ENCODE data around the gene HS3ST6. TPM values are rescaled to one million over a fixed set of nuclear protein-coding genes. Genes with fewer than 3 reads are reported as not detected.
A peak's percentile ranks its signal among the peaks of the same experiment; 100 is the strongest.

HS3ST6 gene
- total and polyA plus RNA-seq, 12 donors: 0.07 to 0.11 TPM; not detected in 10

DNA sequence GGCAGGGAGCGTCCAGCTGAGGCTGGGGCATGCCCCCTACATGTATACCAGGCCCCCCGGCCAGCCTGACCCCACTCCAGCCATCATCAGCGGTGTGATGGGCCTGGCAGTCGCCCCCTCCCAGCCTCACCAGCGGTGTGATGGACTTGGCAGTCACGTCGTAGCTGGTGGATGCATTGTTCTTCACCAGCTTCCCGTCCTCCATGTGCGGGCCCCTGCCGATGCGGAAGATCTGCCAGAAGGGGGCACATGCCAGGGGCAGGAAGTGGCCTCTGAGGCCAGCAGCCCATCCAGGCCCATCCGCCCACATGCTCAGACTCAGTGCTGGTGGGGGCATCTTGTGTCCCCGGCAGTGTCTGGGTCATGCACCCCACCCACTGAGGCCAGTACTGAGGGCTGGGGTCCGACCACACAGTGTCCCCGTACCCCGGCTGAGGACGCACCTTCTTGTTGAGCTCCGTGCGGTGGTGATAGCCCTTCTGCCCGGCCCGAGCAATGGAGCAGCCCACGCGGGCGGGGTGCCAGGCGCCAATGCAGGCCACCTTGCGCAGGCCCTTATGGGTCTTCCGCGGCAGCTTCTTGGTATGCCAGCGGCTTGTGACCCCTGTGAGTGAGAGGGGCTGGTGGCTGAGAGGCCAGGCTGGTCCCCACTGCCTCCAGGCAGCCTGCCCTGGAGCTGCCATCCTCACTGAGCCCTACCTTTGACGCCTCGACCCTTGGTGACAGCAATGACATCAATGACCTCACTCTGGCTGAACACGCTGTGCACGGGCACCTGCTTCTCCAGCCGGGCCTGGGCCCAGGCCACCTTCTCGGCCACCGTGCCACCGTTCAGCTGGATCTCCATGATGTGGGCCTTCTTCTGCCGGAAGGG lies 28.5 kb upstream of the HS3ST6 start:
- no peaks in the 10 kb centered on the region for H3K27me3 ChIP-seq
- intact Hi-C loops (cut with DNase I): no loop called here
- TF ChIP-seq POLR2A (IDR thresholded peaks at IDR 0.05): no peak
- TF ChIP-seq, protein P1, sequence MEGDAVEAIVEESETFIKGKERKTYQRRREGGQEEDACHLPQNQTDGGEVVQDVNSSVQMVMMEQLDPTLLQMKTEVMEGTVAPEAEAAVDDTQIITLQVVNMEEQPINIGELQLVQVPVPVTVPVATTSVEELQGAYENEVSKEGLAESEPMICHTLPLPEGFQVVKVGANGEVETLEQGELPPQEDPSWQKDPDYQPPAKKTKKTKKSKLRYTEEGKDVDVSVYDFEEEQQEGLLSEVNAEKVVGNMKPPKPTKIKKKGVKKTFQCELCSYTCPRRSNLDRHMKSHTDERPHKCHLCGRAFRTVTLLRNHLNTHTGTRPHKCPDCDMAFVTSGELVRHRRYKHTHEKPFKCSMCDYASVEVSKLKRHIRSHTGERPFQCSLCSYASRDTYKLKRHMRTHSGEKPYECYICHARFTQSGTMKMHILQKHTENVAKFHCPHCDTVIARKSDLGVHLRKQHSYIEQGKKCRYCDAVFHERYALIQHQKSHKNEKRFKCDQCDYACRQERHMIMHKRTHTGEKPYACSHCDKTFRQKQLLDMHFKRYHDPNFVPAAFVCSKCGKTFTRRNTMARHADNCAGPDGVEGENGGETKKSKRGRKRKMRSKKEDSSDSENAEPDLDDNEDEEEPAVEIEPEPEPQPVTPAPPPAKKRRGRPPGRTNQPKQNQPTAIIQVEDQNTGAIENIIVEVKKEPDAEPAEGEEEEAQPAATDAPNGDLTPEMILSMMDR (IDR thresholded peaks at IDR 0.05): no peak
- H3K4me1 ChIP-seq (replicated peaks in 1 of 2): peaks cover 7 to 10% of the 10 kb centered on the region in 2 donors
- no peaks in the 10 kb centered on the region for H3K36me3 ChIP-seq (replicated peaks in 1 of 2)
- no peak overlapping the region for H3K4me3 ChIP-seq
- 85 to 94% (median 86%) methylated on average over 6 to 38 of the region's 38 CpGs for WGBS, 4 donors
- H3K27ac ChIP-seq: no peak overlapping the region
- peak in 1 of 7 donors; percentile 20 for DNase-seq
- no peaks in the 10 kb centered on the region for H3K9me3 ChIP-seq (replicated peaks in 1 of 3)

DNA sequence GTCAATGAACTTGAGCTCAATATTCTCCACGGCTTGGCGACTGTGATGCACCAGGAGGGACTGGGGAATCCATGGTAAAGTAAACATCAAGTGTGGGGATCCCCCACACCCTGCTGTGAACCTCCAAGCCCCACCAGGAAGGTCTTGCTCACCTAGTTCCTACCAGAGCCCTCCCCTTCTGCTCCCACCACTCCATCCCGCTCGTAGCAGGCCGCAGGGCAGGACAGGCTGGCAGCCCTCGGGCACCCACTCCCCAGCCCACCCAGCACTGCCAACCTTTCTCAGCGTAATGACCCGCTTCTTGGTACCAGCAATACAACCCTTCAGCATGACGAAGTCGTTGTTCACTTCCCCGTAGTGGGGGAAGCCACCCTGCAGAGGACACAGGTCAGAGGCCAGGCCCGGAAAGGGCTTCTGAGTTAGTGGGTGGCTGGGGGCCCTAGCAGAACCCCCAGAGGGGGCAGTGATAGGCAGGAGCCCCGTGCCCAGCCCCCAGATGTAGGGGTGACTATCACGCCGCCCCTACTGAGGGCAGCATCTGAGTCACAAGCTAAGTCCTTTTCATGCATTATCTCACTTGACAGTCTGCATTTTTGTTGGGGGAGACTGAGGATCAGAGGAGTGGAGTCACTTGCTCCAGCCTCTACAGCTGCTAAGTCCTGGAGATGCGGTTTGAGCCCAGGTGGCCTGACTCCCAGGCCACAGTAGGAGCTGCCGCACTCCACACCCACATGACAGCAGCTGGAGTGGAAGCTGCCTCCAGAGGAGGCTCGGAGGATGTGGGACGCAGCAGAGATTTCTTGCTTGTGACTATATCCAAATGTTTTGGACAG lies 27.6 kb upstream of the HS3ST6 start:
- no peaks in the 10 kb centered on the region for H3K36me3 ChIP-seq (replicated peaks in 1 of 2)
- H3K27ac ChIP-seq: no peak overlapping the region
- H3K9me3 ChIP-seq (replicated peaks in 1 of 3): no peaks in the 10 kb centered on the region
- H3K27me3 ChIP-seq: no peaks in the 10 kb centered on the region
- 80 to 87% (median 85%) methylated on average over 15 to 19 of the region's 19 CpGs for WGBS, 4 donors
- peaks cover 7 to 11% of the 10 kb centered on the region in 2 donors for H3K4me1 ChIP-seq (replicated peaks in 1 of 2)
- intact Hi-C loops (cut with DNase I): no loop called here
- peak in 1 of 7 donors; percentile 18 for DNase-seq
- TF ChIP-seq, protein P1 (IDR thresholded peaks at IDR 0.05): no peak
- TF ChIP-seq POLR2A (IDR thresholded peaks at IDR 0.05): no peak
- H3K4me3 ChIP-seq: no peak overlapping the region

DNA sequence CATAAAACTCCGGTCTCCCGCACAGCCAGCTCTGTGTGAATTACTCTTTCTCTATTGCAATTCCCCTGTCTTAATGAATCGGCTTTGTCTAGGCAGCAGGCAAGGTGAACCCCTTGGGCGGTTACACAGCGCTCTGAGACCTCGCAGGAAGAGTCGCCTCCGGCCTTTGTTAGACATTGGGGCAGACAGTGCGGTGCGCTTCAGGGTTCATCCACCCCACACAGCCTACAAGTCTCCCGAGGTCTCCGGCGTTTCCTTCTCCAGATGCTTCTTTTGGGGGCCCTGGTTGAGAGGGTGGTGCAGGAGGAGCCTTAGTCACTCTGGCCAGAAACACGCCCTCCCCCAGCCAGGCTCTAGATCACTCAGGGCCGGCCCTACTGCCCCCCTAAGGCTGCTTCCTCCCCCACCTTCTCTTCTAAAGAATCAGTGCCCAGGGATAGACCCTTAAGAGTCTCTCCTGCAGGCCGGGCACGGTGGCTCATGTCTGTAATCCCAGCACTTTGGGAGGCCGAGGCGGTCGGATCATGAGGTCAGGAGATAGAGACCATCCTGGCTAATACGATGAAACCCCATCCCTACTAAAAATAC lies 26.5 kb upstream of the HS3ST6 start:
- Histone ChIP-seq H3K4me3 (no peak overlapping the region), H3K4me1 (replicated peaks in 1 of 2) (peaks cover 7 to 11% of the 10 kb centered on the region in 2 donors), H3K27ac (no peak overlapping the region), H3K36me3 (replicated peaks in 1 of 2) (peaks cover 0 to 8% of the 10 kb centered on the region in 2 donors), H3K27me3 (no peaks in the 10 kb centered on the region), H3K9me3 (replicated peaks in 1 of 3) (no peaks in the 10 kb centered on the region)
- peak in 1 of 7 donors; percentile 19 for DNase-seq
- WGBS, 4 donors: 89 to 93% (median 90%) methylated on average over 16 to 21 of the region's 21 CpGs
- intact Hi-C loops (cut with DNase I): no loop called here
- TF ChIP-seq, protein P1 (IDR thresholded peaks at IDR 0.05): no peak
- TF ChIP-seq POLR2A (IDR thresholded peaks at IDR 0.05): no peak
